PC-3 (cell line): Measurements from ENCODE around the gene FLII. TPM values are rescaled to one million over a fixed set of nuclear protein-coding genes. Genes with fewer than 3 reads are reported as not detected.
A peak's percentile ranks its signal among the peaks of the same experiment; 100 is the strongest.

Experiments
- ATAC-seq: fragments of 200-7000 bp; cut with Tn5 transposase; 2 replicates; pipeline ENCODE4 v1.9.1; 2020; ENCODE audit warnings: mild to moderate bottlenecking, moderate library complexity
- BruUV-seq: library from RNA; stranded (reverse); fragments of 400-500 nt; replicated peaks from 2 replicates; lab custom pipeline; 2021; lab: Mats Ljungman, UMichigan
- CTCF ChIA-PET: fragments of 300-600 bp; sonication (Branson Sonifier 250); formaldehyde crosslinking; loops from one replicate; lab custom pipeline; 2022; ENCODE audit warnings: antibody characterized with exemption; lab: Charles Lee
- POLR2A ChIA-PET: fragments of 300-600 bp; sonication (Branson Sonifier 250); formaldehyde crosslinking; loops from one replicate; lab custom pipeline; 2022; ENCODE audit warnings: antibody characterized with exemption; ENCODE audit not compliant: unreplicated experiment; lab: Charles Lee
- DNase-seq: peaks from one replicate; pipeline ENCODE4 v3.0.0-alpha.2; 2015
- H2AFZ ChIP-seq: fragments of 300-600 bp; sonication (generic); 2 replicates; pipeline ENCODE4 v1.6.0; 2016; ENCODE audit warnings: antibody characterized with exemption, low read length
- H3F3A ChIP-seq: fragments of 300-600 bp; sonication (generic); one replicate; pipeline ENCODE4 v1.6.0; 2017; ENCODE audit warnings: antibody characterized with exemption, low read length, control low read depth, mild to moderate bottlenecking; ENCODE audit not compliant: unreplicated experiment
- H3K27ac ChIP-seq: fragments of 300-600 bp; sonication (generic); 2 replicates; pipeline ENCODE4 v1.5.1; 2016; ENCODE audit warnings: mild to moderate bottlenecking, low read length
- H3K27me3 ChIP-seq: fragments of 300-600 bp; sonication (generic); 2 replicates; pipeline ENCODE4 v1.6.1; 2016; ENCODE audit warnings: low read length, mixed read lengths
- H3K36me3 ChIP-seq: fragments of 300-600 bp; sonication (generic); 2 replicates; pipeline ENCODE4 v1.6.1; 2016; ENCODE audit warnings: low read depth, mixed run types, low read length, mixed read lengths
- H3K4me1 ChIP-seq: fragments of 300-600 bp; sonication (generic); 2 replicates; pipeline ENCODE4 v1.5.1; 2016; ENCODE audit warnings: low read length; ENCODE audit not compliant: insufficient read depth
- H3K4me2 ChIP-seq: fragments of 300-600 bp; sonication (generic); 2 replicates; pipeline ENCODE4 v1.6.0; 2016; ENCODE audit warnings: low read length
- H3K4me3 ChIP-seq: fragments of 300-600 bp; sonication (generic); 2 replicates; pipeline ENCODE4 v1.5.1; 2016; ENCODE audit warnings: mild to moderate bottlenecking, low read length, mixed read lengths
- H3K79me2 ChIP-seq: fragments of 300-600 bp; sonication (generic); 2 replicates; pipeline ENCODE4 v1.6.1; 2017; ENCODE audit warnings: low read length, mixed read lengths
- H3K9ac ChIP-seq: fragments of 300-600 bp; sonication (generic); 2 replicates; pipeline ENCODE4 v1.6.0; 2016; ENCODE audit warnings: mild to moderate bottlenecking, low read length
- H3K9me2 ChIP-seq: fragments of 300-600 bp; sonication (generic); replicated peaks from 2 replicates; pipeline ENCODE4 v1.6.1; 2016; ENCODE audit warnings: mixed run types, low read length, mixed read lengths
- H3K9me3 ChIP-seq: fragments of 300-600 bp; sonication (generic); 2 replicates; pipeline ENCODE4 v1.6.1; 2016; ENCODE audit warnings: low read length, mixed read lengths
- H4K20me1 ChIP-seq: fragments of 300-600 bp; sonication (generic); 2 replicates; pipeline ENCODE4 v1.6.1; 2016; ENCODE audit warnings: low read length, mixed read lengths
- CTCF ChIP-seq: fragments of 300-600 bp; sonication (generic); conservative IDR thresholded peaks from 2 replicates; pipeline ENCODE4 v1.5.1; 2017; ENCODE audit warnings: antibody characterized with exemption, low read depth, mild to moderate bottlenecking, low read length
- EZH2 ChIP-seq: fragments of 300-600 bp; sonication (generic); IDR thresholded peaks from one replicate; pipeline ENCODE4 v1.6.1; 2017; ENCODE audit warnings: antibody characterized with exemption, mild to moderate bottlenecking, low read length; ENCODE audit not compliant: unreplicated experiment
- EZH2phosphoT487 ChIP-seq: fragments of 300-600 bp; sonication (generic); IDR thresholded peaks from 2 replicates; pipeline ENCODE4 v1.6.1; 2018; ENCODE audit warnings: mild to moderate bottlenecking, antibody characterized with exemption, low read length, borderline replicate concordance
- intact Hi-C: fragments of 100-400 bp; cut with micrococcal nuclease; formaldehyde crosslinking; loops from 2 replicates; pipeline ENCODE4 v1.9.0; 2023
- total RNA-seq: library from RNA; depleted of rRNA; stranded (reverse); fragments of >200 nt; gene quantifications from 2 replicates; pipeline ENCODE4 v1.2.3, GENCODE V29; 2014

Gene FLII
- total RNA-seq, 1 experiment from 2014 or later = 537 TPM

- Histone ChIP-seq H3K4me3 (no peak overlapping the region), H3K9me2 (no peaks in the 10 kb centered on the region), H3F3A (no peaks in the 10 kb centered on the region), H3K4me1 (no peaks in the 10 kb centered on the region), H3K4me2 (no peak overlapping the region), H4K20me1 (no peaks in the 10 kb centered on the region), H3K36me3 (peaks cover 61% of the 10 kb centered on the region), H3K27me3 (no peaks in the 10 kb centered on the region), H3K79me2 (no peaks in the 10 kb centered on the region), H2AFZ (no peak overlapping the region), H3K9me3 (no peaks in the 10 kb centered on the region), H3K9ac (no peak overlapping the region), H3K27ac (no peak overlapping the region)
- no peak for TF ChIP-seq EZH2phosphoT487
- no peak for TF ChIP-seq EZH2
- TF ChIP-seq CTCF = peak; percentile 91
- CTCF ChIA-PET = no interaction called here
- peak; percentile 75 for DNase-seq
- peak; percentile 65 for ATAC-seq
- no TSS peak for BruUV-seq
- POLR2A ChIA-PET = no interaction called here
- intact Hi-C loops = no loop called here
These were observed 10.2 kb downstream of the FLII start for GRCh38 chr17:18248300-18248731.

- ATAC-seq = no peak
- CTCF ChIA-PET = no interaction called here
- no peak for DNase-seq
- POLR2A ChIA-PET = no interaction called here
- TF ChIP-seq EZH2 (no peak), EZH2phosphoT487 (no peak), CTCF (no peak)
- Histone ChIP-seq H3K4me1 (no peaks in the 10 kb centered on the region), H4K20me1 (no peaks in the 10 kb centered on the region), H3K27me3 (no peaks in the 10 kb centered on the region), H3F3A (no peaks in the 10 kb centered on the region), H3K4me3 (no peak overlapping the region), H3K9me2 (no peaks in the 10 kb centered on the region), H2AFZ (no peak overlapping the region), H3K79me2 (no peaks in the 10 kb centered on the region), H3K9me3 (no peaks in the 10 kb centered on the region), H3K36me3 (peaks cover 56% of the 10 kb centered on the region), H3K27ac (no peak overlapping the region), H3K4me2 (no peak overlapping the region), H3K9ac (no peak overlapping the region)
- no TSS peak for BruUV-seq
- intact Hi-C loops = no loop called here
These were observed 10.9 kb downstream of the FLII start for GRCh38 chr17:18247613-18248001.

GRCh38 chr17:18246880-18247612, 11.5 kb downstream of the FLII start:
- no peaks in the 10 kb centered on the region for H3K9me2 ChIP-seq
- CTCF ChIA-PET = no interaction called here
- no peak overlapping the region for H3K27ac ChIP-seq
- no peaks in the 10 kb centered on the region for H3K79me2 ChIP-seq
- no peaks in the 10 kb centered on the region for H3F3A ChIP-seq
- H3K4me2 ChIP-seq = no peak overlapping the region
- H4K20me1 ChIP-seq = no peaks in the 10 kb centered on the region
- H3K4me3 ChIP-seq = no peak overlapping the region
- H3K9me3 ChIP-seq = no peaks in the 10 kb centered on the region
- peaks cover 51% of the 10 kb centered on the region for H3K36me3 ChIP-seq
- TF ChIP-seq CTCF (no peak), EZH2phosphoT487 (no peak)
- intact Hi-C loops = no loop called here
- H2AFZ ChIP-seq = no peak overlapping the region
- H3K9ac ChIP-seq = no peak overlapping the region
- BruUV-seq = no TSS peak
- peak; percentile 62 for DNase-seq
- no peaks in the 10 kb centered on the region for H3K27me3 ChIP-seq
- peak; percentile 32; the same call in 1 of the 2 replicates for ATAC-seq
- POLR2A ChIA-PET = no interaction called here
- H3K4me1 ChIP-seq = no peaks in the 10 kb centered on the region
